Activated naive CD8-positive, alpha-beta T cell treated with anti-CD3 and anti-CD28 coated beads for 36 hours (primary cell): ENCODE results near the gene TRAF3. TPM values are rescaled to one million over a fixed set of nuclear protein-coding genes. Genes with fewer than 3 reads are reported as not detected.

ENCODE experiments used
- DNase-seq: peaks from one replicate; pipeline ENCODE4 v3.0.0; 2021
- H3K27ac Mint-ChIP-seq: one replicate; pipeline ENCODE4 v1.8.0; 2022; ENCODE audit warnings: mild to moderate bottlenecking, moderate library complexity, mixed read lengths
- H3K27me3 Mint-ChIP-seq: one replicate; pipeline ENCODE4 v1.8.0; 2022; ENCODE audit warnings: mild to moderate bottlenecking, mixed read lengths
- H3K36me3 Mint-ChIP-seq: one replicate; pipeline ENCODE4 v1.8.0; 2021; ENCODE audit warnings: mild to moderate bottlenecking, mixed read lengths
- H3K4me1 Mint-ChIP-seq: one replicate; pipeline ENCODE4 v1.8.0; 2021; ENCODE audit warnings: mixed read lengths
- H3K4me3 Mint-ChIP-seq: one replicate; pipeline ENCODE4 v1.8.0; 2022; ENCODE audit warnings: mild to moderate bottlenecking, moderate library complexity, mixed read lengths
- H3K9me3 Mint-ChIP-seq: one replicate; pipeline ENCODE4 v1.8.0; 2022; ENCODE audit warnings: mixed read lengths
- total RNA-seq, 2 experiments: library from RNA; stranded (reverse); gene quantifications; one replicate each; pipeline ENCODE4 v1.2.3, GENCODE V29; 2021

TRAF3 gene
- total RNA-seq, 2 experiments from 2014 or later = 39.2 to 39.6 TPM

GRCh38 chr14:102909911-102910310 is 132.7 kb downstream of the TRAF3 start:
- H3K4me1 Mint-ChIP-seq = no peaks in the 10 kb centered on the region
- no peaks in the 10 kb centered on the region for H3K27me3 Mint-ChIP-seq
- no peak overlapping the region for H3K4me3 Mint-ChIP-seq
- H3K9me3 Mint-ChIP-seq = no peaks in the 10 kb centered on the region
- H3K36me3 Mint-ChIP-seq = peaks cover 2% of the 10 kb centered on the region
- no peak for DNase-seq
- no peak overlapping the region for H3K27ac Mint-ChIP-seq

DNA sequence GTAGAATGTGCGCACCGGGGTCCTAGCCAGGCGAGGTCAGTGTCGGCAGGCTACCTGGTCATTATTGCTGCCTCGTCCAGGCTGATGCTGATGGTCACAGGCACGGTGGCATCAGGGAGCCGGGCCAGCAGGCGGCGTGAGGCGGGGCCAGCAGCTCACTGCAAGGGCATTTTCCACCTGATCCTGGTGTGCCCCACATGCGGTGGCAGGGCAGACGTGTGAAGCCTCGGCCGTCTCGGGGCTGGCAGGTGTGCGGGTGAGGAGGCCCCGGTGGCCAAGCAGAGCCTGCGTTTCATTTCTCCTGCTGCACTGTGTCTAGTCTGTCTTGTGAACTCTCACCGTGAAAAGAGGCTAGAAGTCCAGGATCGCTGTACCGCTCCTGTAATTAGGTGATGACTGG is 133.2 kb downstream of the TRAF3 start:
- Mint-ChIP-seq H3K9me3 (no peaks in the 10 kb centered on the region), H3K27me3 (no peaks in the 10 kb centered on the region), H3K36me3 (peaks cover 2% of the 10 kb centered on the region), H3K27ac (peak overlapping the region; percentile 40), H3K4me1 (no peaks in the 10 kb centered on the region), H3K4me3 (no peak overlapping the region)
- no peak for DNase-seq

- Mint-ChIP-seq H3K36me3 (peaks cover 2% of the 10 kb centered on the region), H3K27me3 (no peaks in the 10 kb centered on the region), H3K4me3 (no peak overlapping the region), H3K27ac (no peak overlapping the region), H3K4me1 (no peaks in the 10 kb centered on the region), H3K9me3 (no peaks in the 10 kb centered on the region)
- DNase-seq = no peak
Measured at GRCh38 chr14:102911541-102911951, 134.3 kb downstream of the TRAF3 start.

DNA sequence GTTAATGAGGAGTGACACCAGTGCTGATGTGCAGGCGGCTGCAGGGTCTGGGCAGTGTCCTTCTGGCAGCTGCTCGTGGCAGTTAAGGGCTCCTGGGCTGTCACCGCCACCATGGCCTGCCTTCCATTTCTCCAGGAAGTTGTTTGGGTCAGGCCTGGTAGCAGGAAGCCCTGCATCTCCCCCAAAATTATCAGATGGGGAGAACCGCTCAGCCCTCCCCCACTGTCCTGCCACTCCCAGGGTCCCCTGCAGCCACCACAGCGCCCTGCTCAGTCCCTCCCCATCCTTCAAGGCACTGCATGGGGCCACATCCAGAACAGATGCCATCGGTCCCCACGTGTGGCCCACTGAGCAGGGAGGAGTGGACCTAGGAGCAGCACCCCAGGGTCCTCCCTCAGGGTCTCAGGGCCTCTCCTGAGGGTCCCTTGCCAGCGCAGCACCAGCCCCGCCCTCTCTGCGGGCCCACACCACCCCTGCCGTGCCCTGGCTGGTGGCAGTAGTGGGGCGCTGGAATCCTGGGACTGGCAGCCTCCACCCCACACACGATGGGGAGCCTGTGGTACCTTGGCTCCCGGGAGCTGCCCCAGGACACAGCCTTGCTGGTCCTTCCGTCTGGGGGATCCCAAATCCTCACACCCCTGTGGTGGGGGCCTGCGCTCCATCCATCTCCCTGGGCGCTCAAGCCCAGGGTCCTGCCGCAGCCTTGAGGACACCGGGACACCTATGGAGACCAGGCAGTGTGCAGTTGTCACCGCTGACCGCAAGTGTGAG is 134.9 kb downstream of the TRAF3 start:
- Mint-ChIP-seq H3K4me3 (no peak overlapping the region), H3K36me3 (peaks cover 2% of the 10 kb centered on the region), H3K27ac (no peak overlapping the region), H3K27me3 (no peaks in the 10 kb centered on the region), H3K9me3 (no peaks in the 10 kb centered on the region), H3K4me1 (no peaks in the 10 kb centered on the region)
- DNase-seq = no peak

DNA sequence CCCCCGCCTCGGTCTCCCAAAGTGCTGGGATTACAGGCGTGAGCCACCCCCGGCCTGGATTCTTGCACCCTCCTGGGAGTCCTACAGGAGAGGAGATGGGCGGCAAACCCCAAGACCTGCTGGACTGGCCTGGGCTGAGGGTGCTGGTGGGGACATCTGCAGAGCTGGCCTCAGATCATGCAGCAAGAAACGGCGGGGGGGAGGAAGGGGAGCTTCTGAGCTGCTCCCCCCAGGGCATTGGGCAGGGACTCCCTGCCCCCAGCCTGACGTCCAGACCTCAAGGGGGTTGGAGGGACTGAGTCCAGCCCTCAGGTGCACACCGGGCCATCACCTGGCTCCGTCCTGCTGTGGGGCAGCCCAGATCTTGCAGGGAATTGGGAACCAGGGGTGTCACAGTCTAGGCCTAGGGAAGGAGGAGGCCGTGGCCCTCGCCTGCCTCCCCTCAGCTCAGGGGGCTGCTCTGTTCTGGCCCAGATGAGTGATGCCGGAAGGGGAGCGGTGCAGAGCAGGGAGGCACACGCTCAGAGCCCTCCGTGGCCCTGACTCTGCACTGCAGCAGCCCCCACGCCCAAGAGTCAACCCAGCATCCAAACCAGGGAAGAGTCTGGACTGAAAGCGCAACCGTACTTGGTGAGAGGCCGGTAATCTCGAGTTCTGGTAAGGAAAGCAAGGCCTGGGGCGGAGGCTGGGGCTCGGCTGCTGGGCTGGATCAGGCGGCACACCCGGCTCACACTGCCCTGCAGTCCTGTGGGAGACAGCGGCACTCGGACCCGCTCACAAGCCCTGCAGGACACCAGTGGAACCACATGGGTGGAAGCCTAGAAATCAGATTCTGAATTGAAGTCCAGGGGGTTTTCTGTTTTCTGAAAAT is 136.3 kb downstream of the TRAF3 start:
- no peak overlapping the region for H3K4me3 Mint-ChIP-seq
- H3K27me3 Mint-ChIP-seq = no peaks in the 10 kb centered on the region
- H3K27ac Mint-ChIP-seq = no peak overlapping the region
- no peak for DNase-seq
- H3K9me3 Mint-ChIP-seq = no peaks in the 10 kb centered on the region
- no peaks in the 10 kb centered on the region for H3K4me1 Mint-ChIP-seq
- no peaks in the 10 kb centered on the region for H3K36me3 Mint-ChIP-seq

DNA sequence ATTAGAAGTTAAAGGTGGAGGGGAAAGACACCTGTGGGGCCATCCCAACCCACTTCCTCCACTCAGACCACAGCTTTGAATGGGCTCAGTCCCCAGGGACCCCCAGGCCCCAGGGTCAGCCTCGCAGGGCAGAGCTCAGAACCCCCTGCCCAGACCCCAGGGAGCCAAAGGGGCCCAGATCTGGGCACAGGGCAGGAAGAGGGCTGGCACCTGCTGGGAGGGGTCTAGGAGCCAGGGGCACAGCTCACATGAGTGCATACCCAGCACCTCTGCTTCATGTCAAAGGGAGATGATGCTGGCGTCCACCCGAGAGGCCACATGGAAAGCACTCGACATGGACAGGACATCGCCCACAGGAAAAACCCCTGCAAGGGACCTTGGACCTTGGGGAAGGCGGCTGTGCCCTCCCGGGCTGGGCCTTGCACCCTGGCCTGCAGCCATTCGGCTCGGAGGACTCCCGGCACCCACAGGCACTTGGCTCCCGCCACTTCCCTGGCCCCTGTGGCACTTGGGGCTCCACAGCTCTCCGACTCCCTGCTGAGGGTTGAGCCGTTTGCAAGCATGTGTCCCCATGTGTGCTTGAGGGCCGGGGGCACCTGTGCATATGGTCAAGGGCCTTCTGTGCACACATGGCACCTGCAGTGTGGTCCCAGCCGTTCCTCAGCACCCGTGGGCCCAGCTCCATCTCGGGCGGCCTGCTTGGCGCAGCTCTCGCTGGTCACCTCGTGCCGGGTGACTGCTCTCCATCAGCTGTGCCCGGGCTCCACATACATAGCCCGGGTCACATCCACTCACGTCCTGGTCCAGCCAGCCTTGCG is 137.4 kb downstream of the TRAF3 start:
- no peaks in the 10 kb centered on the region for H3K36me3 Mint-ChIP-seq
- H3K4me3 Mint-ChIP-seq = no peak overlapping the region
- H3K27ac Mint-ChIP-seq = no peak overlapping the region
- DNase-seq = no peak
- H3K4me1 Mint-ChIP-seq = no peaks in the 10 kb centered on the region
- no peaks in the 10 kb centered on the region for H3K9me3 Mint-ChIP-seq
- no peaks in the 10 kb centered on the region for H3K27me3 Mint-ChIP-seq

DNA sequence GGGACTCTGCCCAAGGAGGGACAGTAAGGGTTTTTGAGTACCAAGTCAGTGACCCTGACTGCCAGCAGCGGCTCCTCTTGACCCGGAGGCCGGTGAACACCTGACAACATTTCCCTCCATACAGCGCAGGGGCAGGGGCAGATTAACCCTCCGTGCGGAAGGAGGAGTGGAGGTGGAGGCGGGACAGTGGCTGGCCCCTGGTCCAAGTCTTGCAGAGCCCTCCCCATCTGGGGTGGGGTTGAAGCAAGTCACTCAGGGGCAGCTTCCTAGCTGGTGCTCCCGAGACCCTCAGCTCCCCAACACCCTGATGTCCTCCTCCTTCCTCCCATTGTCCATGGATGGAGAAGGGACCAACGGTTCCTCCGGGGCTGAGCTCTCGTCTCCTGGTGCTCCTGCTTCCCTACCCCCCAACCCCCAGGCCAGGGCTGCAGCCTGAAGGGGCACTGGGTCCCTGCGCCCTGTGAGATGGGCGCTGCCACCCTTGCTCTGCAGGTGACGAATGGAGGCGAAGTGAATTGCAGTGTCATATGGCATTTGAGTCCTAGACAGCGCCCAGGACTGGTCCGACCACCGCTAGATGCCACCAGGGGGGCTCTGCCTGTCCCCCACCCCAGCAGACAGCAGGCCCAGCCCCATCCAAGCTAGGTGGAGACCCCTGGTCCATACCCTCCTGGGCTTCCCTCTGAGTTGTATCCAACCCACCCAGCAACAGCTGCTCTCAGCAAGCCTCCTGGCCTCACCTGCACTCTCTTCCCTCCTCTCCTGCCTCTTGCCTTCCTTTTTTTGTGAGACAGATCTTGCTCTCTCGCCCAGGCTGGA is 138.3 kb downstream of the TRAF3 start:
- H3K36me3 Mint-ChIP-seq = no peaks in the 10 kb centered on the region

DNA sequence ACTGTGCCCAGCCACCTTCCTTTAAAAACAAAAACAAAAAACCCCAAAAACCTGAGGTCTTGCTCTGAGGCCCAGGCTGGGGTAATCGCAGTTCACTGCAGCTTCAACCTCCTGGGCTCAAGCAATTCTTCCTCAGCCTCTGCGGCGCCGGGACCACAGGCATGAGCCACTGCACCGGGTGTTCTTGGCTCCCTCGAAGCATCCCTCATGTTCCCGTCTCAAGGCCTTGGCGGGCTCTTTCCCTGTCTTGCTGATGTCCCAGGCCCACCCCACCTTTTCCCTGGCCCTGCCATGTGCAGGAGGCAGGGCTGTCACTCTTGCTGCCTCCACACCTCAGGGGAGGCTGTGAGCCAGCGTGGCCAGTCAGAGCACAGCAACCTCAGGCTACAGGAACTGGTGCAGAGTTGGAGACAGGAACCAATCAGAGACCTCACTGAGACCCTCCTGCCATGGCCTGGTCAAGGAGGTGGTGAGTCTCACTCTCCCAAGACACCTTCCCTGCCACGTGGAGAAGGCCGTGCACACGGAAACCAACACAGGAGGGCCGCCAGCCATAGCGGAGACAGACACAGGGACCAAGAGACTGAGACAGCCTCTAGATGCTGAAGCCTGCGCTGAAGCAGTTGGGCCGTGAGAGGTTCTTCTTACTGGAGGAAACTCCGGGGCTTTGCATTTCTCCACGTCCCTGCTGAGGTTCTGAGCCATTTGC is 139.3 kb downstream of the TRAF3 start:
- Mint-ChIP-seq H3K4me1 (no peaks in the 10 kb centered on the region), H3K36me3 (no peaks in the 10 kb centered on the region), H3K9me3 (no peaks in the 10 kb centered on the region), H3K27me3 (no peaks in the 10 kb centered on the region), H3K4me3 (no peak overlapping the region), H3K27ac (no peak overlapping the region)
- no peak for DNase-seq

More for the DNA sequence above, 138.3 kb downstream of the TRAF3 start:
- no peak for DNase-seq
- Mint-ChIP-seq H3K4me3 (no peak overlapping the region), H3K27ac (no peak overlapping the region), H3K9me3 (no peaks in the 10 kb centered on the region), H3K27me3 (no peaks in the 10 kb centered on the region), H3K4me1 (no peaks in the 10 kb centered on the region)

GRCh38 chr14:102917056-102917385 is 139.8 kb downstream of the TRAF3 start:
- H3K27ac Mint-ChIP-seq = no peak overlapping the region
- no peaks in the 10 kb centered on the region for H3K9me3 Mint-ChIP-seq
- H3K36me3 Mint-ChIP-seq = no peaks in the 10 kb centered on the region
- H3K4me1 Mint-ChIP-seq = no peaks in the 10 kb centered on the region
- H3K27me3 Mint-ChIP-seq = no peaks in the 10 kb centered on the region
- DNase-seq = no peak
- H3K4me3 Mint-ChIP-seq = no peak overlapping the region

DNA sequence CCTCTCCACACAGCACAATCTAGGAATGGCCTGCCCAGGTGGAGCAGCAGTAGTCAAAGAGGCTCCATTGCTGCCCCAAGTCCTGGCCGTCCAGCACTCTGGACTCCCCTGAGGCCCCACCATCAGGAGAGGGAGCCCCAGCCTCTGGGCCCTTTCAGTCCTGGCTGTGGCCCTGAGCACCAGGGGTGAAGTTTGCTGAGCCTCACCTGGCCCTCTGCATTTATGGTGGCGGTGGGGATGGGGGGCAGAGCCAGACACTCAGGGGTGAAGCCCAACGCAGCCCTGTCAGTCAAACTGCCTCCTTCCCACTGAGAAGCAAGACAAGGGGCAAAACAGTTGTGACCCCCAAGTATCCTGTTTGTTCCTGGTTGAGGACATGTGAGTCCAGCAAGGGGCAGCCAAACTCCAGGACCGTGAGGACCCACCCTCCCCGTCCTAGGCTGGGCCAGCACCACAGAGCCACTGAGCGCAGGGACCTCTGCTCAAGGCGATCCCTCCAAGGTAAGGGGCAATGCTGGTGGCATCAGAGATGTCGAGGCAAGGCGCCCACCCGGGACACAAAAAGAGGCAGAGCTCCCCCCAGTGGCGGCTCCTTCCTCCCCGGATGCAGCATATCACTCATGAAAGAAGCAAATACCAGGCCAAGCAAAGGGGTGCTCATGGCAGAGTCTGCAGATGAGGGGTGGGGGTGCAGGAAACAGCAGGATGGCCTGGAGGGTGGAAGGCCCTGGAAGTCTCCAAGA is 140.4 kb downstream of the TRAF3 start:
- DNase-seq = peak; percentile 47
- Mint-ChIP-seq H3K36me3 (no peaks in the 10 kb centered on the region), H3K27me3 (no peaks in the 10 kb centered on the region), H3K27ac (no peak overlapping the region), H3K4me1 (no peaks in the 10 kb centered on the region), H3K9me3 (no peaks in the 10 kb centered on the region), H3K4me3 (no peak overlapping the region)

DNA sequence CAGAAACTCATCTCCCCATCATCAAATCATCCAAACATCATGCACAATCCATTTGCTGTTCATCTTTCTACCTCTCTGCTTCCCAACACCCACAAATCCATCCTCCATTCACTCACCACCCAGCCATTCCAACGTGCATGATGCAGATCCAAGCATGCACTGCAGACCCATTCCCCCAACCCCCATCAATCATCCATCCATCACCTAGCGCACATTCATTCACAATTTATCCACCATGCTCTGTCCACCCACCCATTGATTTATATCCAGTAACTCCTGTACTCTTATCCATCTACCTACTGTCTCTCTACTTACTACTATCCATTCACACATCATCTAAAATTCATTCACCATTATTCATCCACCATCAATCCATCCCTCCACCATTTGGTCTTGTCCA is 141.2 kb downstream of the TRAF3 start:
- H3K4me3 Mint-ChIP-seq = no peak overlapping the region
- no peak for DNase-seq
- H3K9me3 Mint-ChIP-seq = no peaks in the 10 kb centered on the region
- H3K36me3 Mint-ChIP-seq = no peaks in the 10 kb centered on the region
- H3K4me1 Mint-ChIP-seq = no peaks in the 10 kb centered on the region
- H3K27me3 Mint-ChIP-seq = peaks cover 3% of the 10 kb centered on the region
- H3K27ac Mint-ChIP-seq = no peak overlapping the region

DNA sequence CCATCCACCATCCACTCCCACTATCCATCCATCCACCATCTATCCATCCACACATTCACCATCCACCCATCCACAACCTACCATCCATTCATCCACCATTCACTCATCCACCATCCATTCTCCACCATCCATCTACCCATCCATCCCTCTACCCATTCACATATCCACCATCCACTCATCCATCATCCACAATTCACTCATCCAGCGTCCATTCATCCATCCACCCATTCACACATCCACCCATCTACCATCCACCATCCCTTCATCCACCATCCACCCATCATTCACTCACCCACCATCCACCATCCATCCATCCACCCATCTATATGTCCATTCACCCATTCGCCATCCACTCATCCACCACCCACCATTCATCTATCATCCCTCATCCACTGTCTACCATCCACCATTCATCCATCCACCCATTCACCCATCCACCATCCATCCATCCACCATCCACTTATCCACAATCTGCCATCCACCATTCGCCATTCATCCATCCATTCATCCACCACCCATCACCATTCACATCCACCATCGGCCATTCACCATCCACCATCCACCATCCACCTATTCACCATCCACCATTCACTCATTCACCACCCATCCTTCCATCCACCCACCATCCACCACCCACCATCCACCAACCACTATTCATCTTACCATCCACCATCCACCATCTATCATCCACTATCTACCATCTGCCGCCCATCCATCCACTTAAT is 143.2 kb downstream of the TRAF3 start:
- H3K27me3 Mint-ChIP-seq = peaks cover 11% of the 10 kb centered on the region

DNA sequence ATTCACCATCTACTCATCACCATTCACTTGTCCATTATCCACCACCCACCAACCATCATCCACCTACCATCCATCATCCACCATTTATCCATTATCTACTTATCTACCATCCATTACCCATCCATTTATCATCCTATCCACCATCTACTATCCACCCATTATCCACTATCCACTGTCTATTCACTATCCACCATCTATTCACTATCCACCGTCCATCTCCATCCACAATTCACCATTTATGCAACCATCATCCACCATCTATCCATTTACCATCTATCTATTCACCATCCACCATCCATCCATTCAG is 143.7 kb downstream of the TRAF3 start:
- no peak for DNase-seq
- H3K9me3 Mint-ChIP-seq = no peaks in the 10 kb centered on the region
- H3K4me1 Mint-ChIP-seq = no peaks in the 10 kb centered on the region
- H3K4me3 Mint-ChIP-seq = no peak overlapping the region
- H3K36me3 Mint-ChIP-seq = no peaks in the 10 kb centered on the region
- H3K27ac Mint-ChIP-seq = no peak overlapping the region
- peaks cover 16% of the 10 kb centered on the region for H3K27me3 Mint-ChIP-seq

More for the DNA sequence above, 143.2 kb downstream of the TRAF3 start:
- no peak overlapping the region for H3K27ac Mint-ChIP-seq
- H3K4me3 Mint-ChIP-seq = no peak overlapping the region
- H3K36me3 Mint-ChIP-seq = no peaks in the 10 kb centered on the region
- H3K4me1 Mint-ChIP-seq = no peaks in the 10 kb centered on the region
- DNase-seq = no peak
- H3K9me3 Mint-ChIP-seq = no peaks in the 10 kb centered on the region
